Suprapubic skin (tissue), 4 donors: ENCODE measurements around the gene IFITM10.

Experiments used
- CTCF ChIP-seq, 2 donors: fragments of 200-600 bp in 1 of 2; fragments of 450-650 bp in 1 of 2; sonication (generic) in 1 of 2; IDR thresholded peaks; one replicate each; pipeline ENCODE4 v1.5.1; 2016 to 2019; ENCODE audit warnings: antibody characterized with exemption in 2 of 2, mild to moderate bottlenecking in 1 of 2, moderate library complexity in 1 of 2
- POLR2A ChIP-seq, 2 donors: fragments of 450-650 bp; IDR thresholded peaks; one replicate each; pipeline ENCODE4 v1.6.1; 2017; ENCODE audit warnings: antibody characterized with exemption in 2 of 2, mild to moderate bottlenecking in 2 of 2, moderate library complexity in 2 of 2
- POLR2AphosphoS5 ChIP-seq, 3 donors: sonication (generic); formaldehyde crosslinking; IDR thresholded peaks; one replicate each; pipeline ENCODE4 v1.6.1; 2017; ENCODE audit warnings: antibody characterized with exemption in 3 of 3

DNA sequence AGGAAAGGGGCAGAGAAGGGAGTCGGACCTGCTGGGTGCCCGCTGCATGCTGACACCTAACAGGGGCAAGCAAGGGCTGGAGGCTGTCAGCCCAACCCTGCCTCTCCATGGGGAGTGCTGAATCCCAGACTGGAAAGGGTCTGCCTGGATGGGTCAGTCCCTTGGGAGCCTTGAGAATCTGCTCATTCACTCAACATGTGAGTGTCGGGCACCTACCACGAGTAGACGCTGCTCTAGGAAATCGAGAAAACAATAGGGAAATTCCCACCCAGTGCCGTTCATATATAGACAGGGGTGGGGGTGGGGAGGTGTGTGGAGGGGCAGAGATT is 17.7 kb upstream of the IFITM10 start:
- no peak for TF ChIP-seq CTCF (IDR thresholded peaks at IDR 0.05)
- no peak for TF ChIP-seq POLR2A (IDR thresholded peaks at IDR 0.05)
- TF ChIP-seq POLR2AphosphoS5 (IDR thresholded peaks at IDR 0.05), result no peak
